Pancreas (tissue), 10 donors: ENCODE data around the gene MAPKBP1. TPM values are rescaled to one million over a fixed set of nuclear protein-coding genes. Genes with fewer than 3 reads are reported as not detected.

Experiments used
- ATAC-seq, 4 donors: fragments of 200-7000 bp; cut with Tn5 transposase; one replicate each; pipeline versions ENCODE4 v1.8.0 to v1.9.1; 2020; ENCODE audit warnings: mild to moderate bottlenecking in 4 of 4, moderate library complexity in 4 of 4
- DNase-seq, 6 donors: peaks; one replicate each; pipeline ENCODE4 v3.0.0-alpha.2; 2020
- FAIRE-seq: peaks from 2 replicates; lab custom pipeline; 2012; peaks lifted over from hg19 to GRCh38; lab: Jason Lieb, UNC
- H3K27ac ChIP-seq, 4 donors: fragments of 200-600 bp; sonication (generic); 1 replicate in 3 of 4; 2 replicates in 1 of 4; pipeline versions ENCODE4 v1.5.0 to v1.8.0; 2020
- H3K27me3 ChIP-seq, 4 donors: fragments of 200-600 bp; one replicate each; pipeline ENCODE4 v1.8.0; 2021
- H3K36me3 ChIP-seq, 3 donors: fragments of 200-600 bp; sonication (generic) in 1 of 3; one replicate each; pipeline versions ENCODE4 v1.5.0 to v1.8.0; 2020 to 2021
- H3K4me1 ChIP-seq, 3 donors: fragments of 200-600 bp; one replicate each; pipeline ENCODE4 v1.8.0; 2021
- H3K4me3 ChIP-seq, 4 donors: fragments of 200-600 bp; sonication (generic) in 2 of 4; one replicate each; pipeline versions ENCODE4 v1.5.0 to v1.8.0; 2020 to 2021
- H3K9me3 ChIP-seq, 4 donors: fragments of 200-600 bp; one replicate each; pipeline ENCODE4 v1.8.0; 2021
- CTCF ChIP-seq, 4 donors: fragments of 200-600 bp; sonication (generic) in 3 of 4; IDR thresholded peaks; one replicate each; pipeline versions ENCODE4 v1.5.0 to v1.8.0; 2021; ENCODE audit warnings: antibody characterized with exemption in 4 of 4
- WGBS, 2 donors: extraction: QIAGEN DNeasy Blood & Tissue Kit; methylation state at CpG; one replicate each; pipeline ENCODE4 v1.1.7; 2013; 5-methylcytosine and 5-hydroxymethylcytosine counted together
- intact Hi-C, 3 donors: fragments of 100-400 bp; cut with DNase I; formaldehyde crosslinking; loops; one replicate each; pipeline versions ENCODE4 v1.11.1 to v1.14.2; 2022
- polyA plus RNA-seq, 2 donors: library from polyadenylated mRNA; stranded (reverse); fragments of 200-250 nt; gene quantifications; one replicate each; pipeline ENCODE4 v1.2.3, GENCODE V29; 2013
- total RNA-seq, 6 donors: library from RNA; stranded (reverse); fragmentation: NEBNext Ultra II Directional in 4 of 6; extraction: Animal tissue kit (Norgen Biotek cat#: 25700) in 4 of 6; gene quantifications; one replicate each; pipeline versions ENCODE4 v1.2.1 to v1.2.4, GENCODE V29; 2021 to 2023
- donor health status: healthy with polysubstance abuse.
- donor health status: DM: no; HTN: no; CAD: no; lungs with moderate emphysema.
- donor health status: DM: no; HTN: no; CAD: no.
- donor health status: control.
- donor health status: control.
- donor health status: Bipolar disorder and iron deficiency.
- donor health status: DM: yes; HTN: yes; CAD: no.
- donor health status: DM: no; HTN: no; CAD: no.
- donor health status: DM: no; HTN: no; CAD: no.
- donor health status: DM: yes; HTN: yes; CAD: no.

Gene MAPKBP1
- total and polyA plus RNA-seq, 8 donors = 5.3 to 19.2 (median 8.9) TPM

GRCh38 chr15:41775651-41776050 is 1.4 kb downstream of the MAPKBP1 start:
- DNase-seq (no peak), FAIRE-seq (no peak), ATAC-seq (no peak)
- TF ChIP-seq CTCF (IDR thresholded peaks at IDR 0.05) = no peak
- Histone ChIP-seq H3K36me3 (no peaks in the 10 kb centered on the region), H3K27me3 (no peaks in the 10 kb centered on the region), H3K4me1 (peaks cover 0 to 10% (median 6%) of the 10 kb centered on the region in 3 donors), H3K27ac (no peak overlapping the region), H3K9me3 (no peaks in the 10 kb centered on the region), H3K4me3 (peak overlapping the region in 2 of 4 donors; percentile 69 to 77)
- WGBS, 2 donors = 48 to 49% methylated on average over 2 of the region's 2 CpGs
- intact Hi-C loops = loop anchor here in 1 of 3 donors (10.0 kb wide), 1 partner anchor 129 kb away; no protein-coding TSS in a partner anchor

- intact Hi-C loops = loop anchor here in 1 of 3 donors (10.0 kb wide), 1 partner anchor 127 kb away; no protein-coding TSS in a partner anchor
- FAIRE-seq (no peak), DNase-seq (no peak), ATAC-seq (no peak)
- no peak overlapping the region for H3K4me3 ChIP-seq
- H3K9me3 ChIP-seq = no peaks in the 10 kb centered on the region
- no peaks in the 10 kb centered on the region for H3K27me3 ChIP-seq
- TF ChIP-seq CTCF (IDR thresholded peaks at IDR 0.05) = no peak
- peaks cover 0 to 10% (median 6%) of the 10 kb centered on the region in 3 donors for H3K4me1 ChIP-seq
- no peaks in the 10 kb centered on the region for H3K36me3 ChIP-seq
- no peak overlapping the region for H3K27ac ChIP-seq
- WGBS, 2 donors = 93 to 94% methylated on average over 1 of the region's 1 CpG
These were observed 3.2 kb downstream of the MAPKBP1 start for GRCh38 chr15:41777421-41777973.

- WGBS, 2 donors = 74 to 91% methylated on average over 1 of the region's 1 CpG
- peaks cover 0 to 10% (median 0%) of the 10 kb centered on the region in 3 donors for H3K4me1 ChIP-seq
- no peaks in the 10 kb centered on the region for H3K36me3 ChIP-seq
- intact Hi-C loops = loop anchor here in 1 of 3 donors (10.0 kb wide), 1 partner anchor 126 kb away; no protein-coding TSS in a partner anchor
- no peak for TF ChIP-seq CTCF (IDR thresholded peaks at IDR 0.05)
- no peaks in the 10 kb centered on the region for H3K27me3 ChIP-seq
- H3K9me3 ChIP-seq = no peaks in the 10 kb centered on the region
- ATAC-seq (no peak), DNase-seq (no peak), FAIRE-seq (no peak)
- H3K4me3 ChIP-seq = no peak overlapping the region
- no peak overlapping the region for H3K27ac ChIP-seq
These were observed 4.2 kb downstream of the MAPKBP1 start for GRCh38 chr15:41778521-41778920.

GRCh38 chr15:41779662-41780157 is 5.4 kb downstream of the MAPKBP1 start:
- no peak for DNase-seq
- Histone ChIP-seq H3K36me3 (no peaks in the 10 kb centered on the region), H3K27ac (no peak overlapping the region), H3K4me3 (no peak overlapping the region), H3K27me3 (no peaks in the 10 kb centered on the region), H3K9me3 (no peaks in the 10 kb centered on the region), H3K4me1 (peaks cover 0 to 10% (median 0%) of the 10 kb centered on the region in 3 donors)
- ATAC-seq = no peak
- no peak for TF ChIP-seq CTCF (IDR thresholded peaks at IDR 0.05)
- intact Hi-C loops = loop anchor here in 1 of 3 donors (10.0 kb wide), 1 partner anchor 125 kb away; no protein-coding TSS in a partner anchor
- 85 to 92% methylated on average over 4 of the region's 4 CpGs for WGBS, 2 donors
- no peak for FAIRE-seq

- DNase-seq = no peak
- no peak overlapping the region for H3K27ac ChIP-seq
- WGBS, 2 donors = 64 to 71% methylated on average over 2 of the region's 2 CpGs
- intact Hi-C loops = no loop called here
- H3K9me3 ChIP-seq = no peaks in the 10 kb centered on the region
- FAIRE-seq = no peak
- H3K4me1 ChIP-seq = peaks cover 0 to 8% (median 0%) of the 10 kb centered on the region in 3 donors
- no peak for ATAC-seq
- H3K4me3 ChIP-seq = no peak overlapping the region
- H3K36me3 ChIP-seq = no peaks in the 10 kb centered on the region
- H3K27me3 ChIP-seq = no peaks in the 10 kb centered on the region
- no peak for TF ChIP-seq CTCF (IDR thresholded peaks at IDR 0.05)
These were observed 6.0 kb downstream of the MAPKBP1 start for GRCh38 chr15:41780266-41780665.
